Keratinocyte (primary cell): Measurements from ENCODE around the gene NR3C2. TPM values are rescaled to one million over a fixed set of nuclear protein-coding genes. Genes with fewer than 3 reads are reported as not detected.
A peak's percentile ranks its signal among the peaks of the same experiment; 100 is the strongest.

Experiments
- DNase-seq: peaks from one replicate; pipeline ENCODE4 v3.0.0-alpha.2; 2011; ENCODE audit warnings: low read depth, missing footprints, low spot score
- FAIRE-seq: peaks from 2 replicates; lab custom pipeline; 2011; peaks lifted over from hg19 to GRCh38; lab: Jason Lieb, UNC
- H2AFZ ChIP-seq: 2 replicates; pipeline ENCODE4 v1.6.0; 2012; ENCODE audit warnings: low read length, control low read depth, inconsistent platforms; ENCODE audit not compliant: control insufficient read depth
- H3K27ac ChIP-seq: 2 replicates; pipeline ENCODE4 v1.5.1; 2011; ENCODE audit warnings: low read length; ENCODE audit not compliant: control insufficient read depth, insufficient read depth
- H3K27me3 ChIP-seq: 3 replicates; pipeline ENCODE4 v1.6.0; 2011; ENCODE audit warnings: low read length; ENCODE audit not compliant: control insufficient read depth, insufficient read depth; ENCODE audit errors: extremely low read depth
- H3K36me3 ChIP-seq, 2 experiments: 2 replicates in 1 of 2; 3 replicates in 1 of 2; pipeline ENCODE4 v1.5.1; 2011; ENCODE audit warnings: low read length in 2 of 2, mild to moderate bottlenecking in 1 of 2; ENCODE audit not compliant: control insufficient read depth in 2 of 2, insufficient read depth in 2 of 2; ENCODE audit errors: extremely low read depth in 1 of 2
- H3K4me1 ChIP-seq: 3 replicates; pipeline ENCODE4 v1.5.1; 2011; ENCODE audit warnings: low read length; ENCODE audit not compliant: control insufficient read depth, insufficient read depth; ENCODE audit errors: extremely low read depth
- H3K4me2 ChIP-seq: 3 replicates; pipeline ENCODE4 v1.6.0; 2011; ENCODE audit warnings: low read depth, low read length; ENCODE audit not compliant: control insufficient read depth, insufficient read depth; ENCODE audit errors: extremely low read depth
- H3K4me3 ChIP-seq, 3 experiments: fragments of 200-600 bp in 1 of 3; sonication (generic) in 1 of 3; 2 replicates in 2 of 3; 3 replicates in 1 of 3; pipeline ENCODE4 v1.5.1; 2011 to 2016; ENCODE audit warnings: low read length in 3 of 3, mild to moderate bottlenecking in 3 of 3, control low read depth in 2 of 3, inconsistent platforms in 1 of 3, low read depth in 1 of 3, mixed read lengths in 1 of 3, mixed run types in 1 of 3, moderate library complexity in 1 of 3; ENCODE audit not compliant: control insufficient read depth in 2 of 3, insufficient read depth in 2 of 3; ENCODE audit errors: extremely low read depth in 1 of 3
- H3K79me2 ChIP-seq: 2 replicates; pipeline ENCODE4 v1.6.0; 2012; ENCODE audit warnings: low read length; ENCODE audit not compliant: control insufficient read depth, insufficient read depth
- H3K9ac ChIP-seq: 3 replicates; pipeline ENCODE4 v1.6.0; 2011; ENCODE audit warnings: low read length; ENCODE audit not compliant: control insufficient read depth, insufficient read depth; ENCODE audit errors: extremely low read depth
- H3K9me1 ChIP-seq: 3 replicates; pipeline ENCODE4 v1.6.0; 2011; ENCODE audit warnings: low read length; ENCODE audit not compliant: control insufficient read depth, insufficient read depth; ENCODE audit errors: extremely low read depth
- H3K9me3 ChIP-seq: 2 replicates; pipeline ENCODE4 v1.5.1; 2012; ENCODE audit warnings: low read depth, low read length; ENCODE audit not compliant: control insufficient read depth
- H4K20me1 ChIP-seq: 3 replicates; pipeline ENCODE4 v1.6.0; 2011; ENCODE audit warnings: low read length; ENCODE audit not compliant: control insufficient read depth, insufficient read depth; ENCODE audit errors: extremely low read depth
- EZH2 ChIP-seq: IDR thresholded peaks from one replicate; pipeline ENCODE4 v1.6.1; 2012; ENCODE audit warnings: inconsistent platforms, mild to moderate bottlenecking, low read length, moderate library complexity
- dilution Hi-C: fragments of 300-500 bp; cut with MboI; formaldehyde crosslinking; loops from one replicate; pipeline ENCODE4 v1.7.0; 2020; ENCODE audit warnings: low sequenced_read_pairs; ENCODE audit not compliant: extremely low pct_ligation_motif_present
- polyA plus RNA-seq, 5 experiments: library from polyadenylated mRNA; depleted of rRNA in 3 of 5; stranded (reverse) in 3 of 5; stranded (forward) in 1 of 5; unstranded in 1 of 5; fragments of >200 nt; gene quantifications; 1 replicate in 1 of 5; 2 replicates in 3 of 5; 3 replicates in 1 of 5; pipeline versions ENCODE4 v1.2.1 to v1.2.3, GENCODE V29; 2011 to 2012; ENCODE audit warnings: missing spikeins in 2 of 5, low read depth in 1 of 5, low replicate concordance in 1 of 5
- TF ChIP-seq, protein P1 (sequence below), 3 experiments: IDR thresholded peaks in 1 of 3; conservative IDR thresholded peaks in 1 of 3; optimal IDR thresholded peaks in 1 of 3; 2 replicates in 2 of 3; 3 replicates in 1 of 3; pipeline versions ENCODE3 to v1.5.1; 2011; ENCODE audit warnings: low read length in 3 of 3, mild to moderate bottlenecking in 3 of 3, moderate library complexity in 2 of 3, control low read depth in 1 of 3, inconsistent platforms in 1 of 3; ENCODE audit not compliant: insufficient read depth in 2 of 3; ENCODE audit errors: extremely low read depth in 1 of 3

The NR3C2 gene
- polyA plus RNA-seq, 1 donor (not counting 4 experiments of a cell fraction or from before 2014, with no cell fraction given) = 1.5 TPM

DNA sequence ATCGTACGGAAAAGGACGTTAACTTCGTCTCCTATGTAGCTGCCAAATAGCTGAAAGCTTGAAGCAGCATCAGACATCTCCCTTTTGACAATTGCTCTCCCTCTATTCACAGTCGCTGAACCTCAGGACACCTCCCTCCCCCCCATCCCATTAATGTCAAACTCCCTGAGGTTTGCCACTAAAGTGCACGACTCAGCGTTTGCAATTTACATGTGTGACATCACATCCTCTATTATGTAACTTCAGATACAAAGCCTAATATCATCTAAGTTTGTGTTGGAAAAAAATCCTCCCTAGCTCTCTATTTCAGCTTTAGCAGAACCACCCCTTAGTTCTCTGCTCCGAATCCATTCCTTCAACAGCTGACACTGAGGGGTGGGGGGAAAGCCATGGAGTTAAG lies 5.5 kb upstream of the NR3C2 start:
- Histone ChIP-seq H3K27me3 (peaks cover 12% of the 10 kb centered on the region), H3K27ac (no peak overlapping the region), H3K4me3 (peak overlapping the region in 1 of 3 experiments; percentile 13), H3K4me1 (peaks cover 11% of the 10 kb centered on the region), H3K4me2 (peak overlapping the region; percentile 49), H3K9me3 (no peaks in the 10 kb centered on the region), H4K20me1 (no peaks in the 10 kb centered on the region), H3K79me2 (no peaks in the 10 kb centered on the region), H3K9ac (no peak overlapping the region), H3K9me1 (no peaks in the 10 kb centered on the region), H3K36me3 (no peaks in the 10 kb centered on the region), H2AFZ (peak overlapping the region; percentile 40)
- DNase-seq (no peak), FAIRE-seq (peak; percentile 87)
- TF ChIP-seq EZH2 = no peak
- TF ChIP-seq, protein P1, sequence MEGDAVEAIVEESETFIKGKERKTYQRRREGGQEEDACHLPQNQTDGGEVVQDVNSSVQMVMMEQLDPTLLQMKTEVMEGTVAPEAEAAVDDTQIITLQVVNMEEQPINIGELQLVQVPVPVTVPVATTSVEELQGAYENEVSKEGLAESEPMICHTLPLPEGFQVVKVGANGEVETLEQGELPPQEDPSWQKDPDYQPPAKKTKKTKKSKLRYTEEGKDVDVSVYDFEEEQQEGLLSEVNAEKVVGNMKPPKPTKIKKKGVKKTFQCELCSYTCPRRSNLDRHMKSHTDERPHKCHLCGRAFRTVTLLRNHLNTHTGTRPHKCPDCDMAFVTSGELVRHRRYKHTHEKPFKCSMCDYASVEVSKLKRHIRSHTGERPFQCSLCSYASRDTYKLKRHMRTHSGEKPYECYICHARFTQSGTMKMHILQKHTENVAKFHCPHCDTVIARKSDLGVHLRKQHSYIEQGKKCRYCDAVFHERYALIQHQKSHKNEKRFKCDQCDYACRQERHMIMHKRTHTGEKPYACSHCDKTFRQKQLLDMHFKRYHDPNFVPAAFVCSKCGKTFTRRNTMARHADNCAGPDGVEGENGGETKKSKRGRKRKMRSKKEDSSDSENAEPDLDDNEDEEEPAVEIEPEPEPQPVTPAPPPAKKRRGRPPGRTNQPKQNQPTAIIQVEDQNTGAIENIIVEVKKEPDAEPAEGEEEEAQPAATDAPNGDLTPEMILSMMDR (optimal IDR thresholded peaks at IDR 0.05 in 1 of 3, IDR thresholded peaks at IDR 0.05 in 1 of 3, conservative IDR thresholded peaks at IDR 0.05 in 1 of 3; ENCODE audit: extremely low read depth in 1 of 3, insufficient read depth in 2 of 3, low read length in 3 of 3) = no peak
- dilution Hi-C loops = no loop called here

DNA sequence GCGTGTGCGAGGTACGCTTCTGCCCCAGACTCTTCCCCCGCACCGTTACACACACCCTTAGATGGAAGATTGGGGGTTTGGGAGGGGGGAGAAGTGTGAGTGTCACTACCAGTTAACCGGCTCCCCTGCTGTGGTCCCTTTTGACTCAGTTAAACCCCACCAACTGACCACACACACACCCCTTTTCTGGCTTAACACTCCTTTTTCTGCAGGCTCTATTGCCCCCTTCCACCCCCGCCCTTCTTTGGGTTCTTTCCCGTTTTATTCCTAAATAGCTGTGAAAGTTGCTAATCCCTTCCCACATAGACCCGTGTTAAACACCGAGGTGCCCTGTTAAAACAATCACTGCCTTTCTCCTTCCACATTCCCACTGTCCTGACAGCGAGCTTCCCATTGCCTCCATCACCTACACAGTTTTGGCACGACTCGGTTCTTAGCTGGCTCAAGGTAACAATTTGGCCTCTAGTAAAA lies 3.7 kb upstream of the NR3C2 start:
- no peak for FAIRE-seq
- no peaks in the 10 kb centered on the region for H4K20me1 ChIP-seq
- H3K9ac ChIP-seq = peak overlapping the region; percentile 15

More for the DNA sequence above, 3.7 kb upstream of the NR3C2 start:
- peaks cover 16% of the 10 kb centered on the region for H3K4me1 ChIP-seq
- DNase-seq = no peak
- dilution Hi-C loops = no loop called here
- no peaks in the 10 kb centered on the region for H3K36me3 ChIP-seq
- no peak overlapping the region for H3K27ac ChIP-seq
- no peaks in the 10 kb centered on the region for H3K9me1 ChIP-seq
- no peaks in the 10 kb centered on the region for H3K9me3 ChIP-seq
- peak overlapping the region; percentile 54 for H2AFZ ChIP-seq
- H3K79me2 ChIP-seq = no peaks in the 10 kb centered on the region
- H3K4me2 ChIP-seq = peak overlapping the region; percentile 67
- TF ChIP-seq, protein P1 (optimal IDR thresholded peaks at IDR 0.05 in 1 of 3, IDR thresholded peaks at IDR 0.05 in 1 of 3, conservative IDR thresholded peaks at IDR 0.05 in 1 of 3; ENCODE audit: extremely low read depth in 1 of 3, insufficient read depth in 2 of 3, low read length in 3 of 3) = no peak
- TF ChIP-seq EZH2 = peak; percentile 71
- H3K4me3 ChIP-seq = peak overlapping the region in 2 of 3 experiments; percentile 59 to 83
- peaks cover 17% of the 10 kb centered on the region for H3K27me3 ChIP-seq
